GM12872 (cell line): ENCODE measurements around the gene KIAA1671.

Experiments
- TF ChIP-seq, protein P1 (sequence below): IDR thresholded peaks from 3 replicates; pipeline ENCODE4 v1.5.1; 2011; ENCODE audit warnings: low read depth, mild to moderate bottlenecking, low read length, moderate library complexity; ENCODE audit not compliant: insufficient read depth

The KIAA1671 gene

DNA sequence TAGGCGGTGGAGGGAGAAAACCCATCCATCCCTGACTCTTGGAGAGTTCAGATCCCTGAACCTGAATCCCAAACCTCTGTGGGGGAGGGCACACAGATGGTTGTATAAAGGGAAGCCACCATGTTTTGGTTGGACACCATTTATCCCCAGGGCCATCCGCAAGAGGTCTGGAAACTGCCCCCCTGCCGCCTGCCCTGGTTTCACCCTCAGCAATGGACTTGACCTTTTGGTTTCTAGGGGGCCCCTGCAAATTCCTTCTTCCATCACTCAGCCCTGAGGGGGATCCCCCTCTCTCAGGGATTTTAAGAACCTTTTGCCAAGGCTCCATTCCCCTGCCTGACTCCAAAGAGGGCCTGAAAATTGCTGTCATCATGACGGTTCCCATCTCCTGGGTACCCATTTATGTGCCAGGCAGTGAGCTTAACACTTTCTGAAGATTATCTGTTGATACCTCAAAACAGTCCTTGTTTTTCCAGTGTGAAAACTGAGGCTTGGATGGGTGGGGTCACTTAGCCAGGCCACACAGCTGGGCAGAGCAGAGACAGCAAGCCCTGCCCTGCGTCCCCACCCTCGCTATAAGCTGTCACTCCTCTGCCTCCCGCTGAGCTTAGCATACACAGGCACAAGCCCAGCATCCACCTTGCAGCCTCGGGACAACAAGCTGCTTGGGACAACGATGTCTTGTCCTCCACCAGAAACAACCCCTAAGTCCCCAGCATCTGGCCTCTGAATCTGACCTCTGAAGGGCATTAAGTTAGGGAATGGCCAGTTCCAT is 213.9 kb downstream of the KIAA1671 start:
- TF ChIP-seq, protein P1, sequence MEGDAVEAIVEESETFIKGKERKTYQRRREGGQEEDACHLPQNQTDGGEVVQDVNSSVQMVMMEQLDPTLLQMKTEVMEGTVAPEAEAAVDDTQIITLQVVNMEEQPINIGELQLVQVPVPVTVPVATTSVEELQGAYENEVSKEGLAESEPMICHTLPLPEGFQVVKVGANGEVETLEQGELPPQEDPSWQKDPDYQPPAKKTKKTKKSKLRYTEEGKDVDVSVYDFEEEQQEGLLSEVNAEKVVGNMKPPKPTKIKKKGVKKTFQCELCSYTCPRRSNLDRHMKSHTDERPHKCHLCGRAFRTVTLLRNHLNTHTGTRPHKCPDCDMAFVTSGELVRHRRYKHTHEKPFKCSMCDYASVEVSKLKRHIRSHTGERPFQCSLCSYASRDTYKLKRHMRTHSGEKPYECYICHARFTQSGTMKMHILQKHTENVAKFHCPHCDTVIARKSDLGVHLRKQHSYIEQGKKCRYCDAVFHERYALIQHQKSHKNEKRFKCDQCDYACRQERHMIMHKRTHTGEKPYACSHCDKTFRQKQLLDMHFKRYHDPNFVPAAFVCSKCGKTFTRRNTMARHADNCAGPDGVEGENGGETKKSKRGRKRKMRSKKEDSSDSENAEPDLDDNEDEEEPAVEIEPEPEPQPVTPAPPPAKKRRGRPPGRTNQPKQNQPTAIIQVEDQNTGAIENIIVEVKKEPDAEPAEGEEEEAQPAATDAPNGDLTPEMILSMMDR: no peak

DNA sequence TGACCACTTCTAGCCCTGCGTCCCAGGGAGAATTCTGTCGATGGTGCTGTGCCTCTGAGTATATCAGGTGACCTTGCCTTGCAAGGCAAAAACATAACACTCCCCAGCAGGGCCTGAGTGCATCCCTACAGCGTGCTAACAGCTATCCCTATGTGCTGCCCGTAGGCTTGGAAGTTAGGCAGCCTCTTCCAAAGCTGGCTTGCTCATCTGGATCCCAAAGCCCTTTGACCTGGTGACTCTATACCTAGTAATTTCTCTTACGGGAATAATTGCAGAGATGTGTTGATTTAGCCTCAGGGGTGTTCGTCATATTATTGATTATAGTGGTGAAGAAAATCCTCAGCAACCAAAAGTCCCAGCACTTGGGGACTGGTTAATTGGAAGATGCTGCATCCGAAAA is 214.6 kb downstream of the KIAA1671 start:
- TF ChIP-seq, protein P1: no peak

DNA sequence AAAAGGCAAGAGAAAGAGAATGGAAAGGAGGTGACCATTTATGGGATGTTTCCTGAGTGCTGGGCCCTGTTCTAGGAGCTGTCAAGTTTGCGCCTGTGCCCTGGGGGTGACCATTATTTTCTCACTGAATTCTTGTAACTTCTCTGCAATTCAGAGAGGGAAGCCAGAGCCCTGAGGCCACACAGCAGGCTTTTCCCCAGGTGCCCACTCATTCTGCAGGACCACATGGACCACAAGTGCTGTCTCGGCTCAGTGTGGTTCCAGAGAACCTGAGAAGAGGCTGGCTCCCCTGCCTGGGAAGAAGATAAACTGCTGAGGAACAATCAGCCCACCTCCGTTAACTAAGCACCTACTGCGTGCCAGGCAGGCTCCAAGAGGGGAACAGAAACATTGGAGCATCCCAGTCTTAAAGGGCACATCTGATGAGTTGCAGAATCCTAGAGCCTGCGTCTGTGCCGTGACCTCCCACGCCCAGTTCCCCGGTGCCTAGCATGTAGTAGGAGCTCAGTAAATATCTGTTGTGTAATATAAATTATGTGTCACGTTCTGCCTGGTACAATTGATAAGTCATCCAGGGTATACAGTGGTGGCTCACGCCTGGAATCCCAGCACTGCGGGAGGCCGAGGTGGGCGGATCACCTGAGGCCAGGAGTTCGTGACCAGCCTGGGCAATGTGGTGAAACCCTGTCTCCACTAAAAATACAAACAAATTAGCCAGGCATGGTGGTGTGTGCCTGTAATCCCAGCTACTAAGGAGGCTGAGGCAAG is 215.5 kb downstream of the KIAA1671 start:
- TF ChIP-seq, protein P1: no peak

DNA sequence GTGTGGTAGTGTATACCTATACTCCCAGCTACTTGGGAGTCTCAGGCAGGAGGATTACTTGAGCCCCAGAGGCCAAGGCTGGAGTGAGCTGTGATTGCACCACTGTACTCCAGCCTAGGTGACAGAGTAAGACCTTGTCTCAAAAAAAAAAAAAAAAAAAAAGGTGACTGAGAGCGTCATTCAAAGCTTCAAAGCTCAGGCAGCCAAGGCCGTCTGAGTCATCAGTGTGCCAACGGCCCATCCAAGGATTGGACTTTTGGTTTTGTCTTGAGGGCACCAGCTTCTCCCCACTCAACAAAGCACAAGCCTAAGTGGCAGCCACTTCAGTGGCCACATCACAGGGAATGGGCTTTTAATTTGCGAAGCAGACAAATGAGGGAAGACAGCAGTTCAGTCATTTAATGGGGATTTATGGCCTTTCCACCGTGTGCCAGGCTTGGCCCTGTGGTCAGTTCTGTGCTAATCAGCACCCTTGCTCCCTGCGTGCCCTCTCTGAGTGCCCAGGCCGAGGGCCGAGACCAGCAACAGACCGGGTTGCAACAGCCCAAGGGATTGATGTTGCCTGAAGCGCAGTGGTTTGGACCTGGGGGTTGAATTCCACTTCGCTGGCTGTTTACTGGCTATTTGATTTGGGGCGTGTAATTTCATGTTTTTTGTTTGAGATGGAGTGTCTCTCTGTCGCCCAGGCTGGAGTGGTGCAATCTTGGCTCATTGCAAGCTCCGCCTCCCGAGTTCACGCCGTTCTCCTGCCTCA is 216.9 kb downstream of the KIAA1671 start:
- TF ChIP-seq, protein P1: no peak

DNA sequence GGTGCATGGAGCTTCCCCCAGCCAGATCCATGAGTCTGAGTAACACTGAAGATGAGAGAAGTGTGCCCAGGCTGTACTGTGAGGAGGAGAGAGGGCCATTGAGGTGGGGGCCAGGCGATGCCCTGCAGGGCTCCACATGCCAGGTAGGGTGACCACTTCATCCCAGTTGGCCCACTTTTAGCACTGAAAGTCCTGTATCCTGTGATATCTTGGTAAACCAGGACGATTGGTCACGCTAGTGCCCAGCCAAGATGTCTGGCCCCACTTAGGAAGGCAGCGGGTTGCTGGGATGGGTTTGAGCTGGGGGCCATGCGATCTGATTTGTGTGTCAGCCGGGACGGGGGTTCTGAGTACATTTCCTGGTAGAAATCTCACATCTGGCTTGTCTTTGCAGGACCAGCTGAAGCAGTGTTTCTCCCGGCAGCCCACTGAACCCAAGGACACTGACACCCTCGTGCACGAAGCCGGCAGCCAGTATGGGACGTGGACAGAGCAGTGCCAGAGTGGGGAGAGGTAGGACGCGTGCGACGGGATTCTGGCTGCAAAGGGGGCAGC is 218.0 kb downstream of the KIAA1671 start:
- TF ChIP-seq, protein P1: no peak

DNA sequence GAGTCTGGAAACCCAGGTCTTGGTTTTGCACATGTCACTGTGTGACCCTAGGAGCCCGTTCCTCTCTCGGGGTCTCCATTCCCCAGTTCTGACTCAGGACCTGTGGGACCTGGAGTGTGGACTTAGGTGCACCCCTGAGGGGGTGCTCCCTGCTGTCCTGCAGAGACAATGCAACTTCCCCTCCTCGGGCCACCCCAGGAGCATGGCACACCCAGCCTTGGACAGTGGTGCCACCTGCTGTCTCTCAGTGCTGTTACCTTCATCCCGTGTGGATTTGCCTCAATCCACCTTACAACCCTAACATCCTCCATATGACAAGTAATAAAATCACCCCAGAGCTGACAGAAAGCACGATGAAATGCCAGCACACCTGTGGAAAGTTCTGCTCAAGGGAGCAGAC is 219.6 kb downstream of the KIAA1671 start:
- TF ChIP-seq, protein P1: peak; percentile 66
